Left ventricle myocardium inferior (tissue), 1 donor: ENCODE results near the gene WRNIP1. TPM values are rescaled to one million over a fixed set of nuclear protein-coding genes. Genes with fewer than 3 reads are reported as not detected.

Experiments
- DNase-seq: peaks from one replicate; pipeline ENCODE4 v3.0.0-alpha.2; 2020
- H3K27ac ChIP-seq: fragments of 200-600 bp; replicated peaks from 2 replicates; pipeline ENCODE4 v1.8.0; 2021
- H3K27me3 ChIP-seq: fragments of 200-600 bp; 2 replicates; pipeline ENCODE4 v1.8.0; 2021; ENCODE audit warnings: low read depth
- H3K36me3 ChIP-seq: fragments of 200-600 bp; 2 replicates; pipeline ENCODE4 v1.8.0; 2021
- H3K4me1 ChIP-seq: fragments of 200-600 bp; 2 replicates; pipeline ENCODE4 v1.8.0; 2021
- H3K4me3 ChIP-seq: fragments of 200-600 bp; 2 replicates; pipeline ENCODE4 v1.8.0; 2021; ENCODE audit warnings: mild to moderate bottlenecking, moderate library complexity
- H3K9me3 ChIP-seq: fragments of 200-600 bp; replicated peaks from 2 replicates; pipeline ENCODE4 v1.8.0; 2021
- CTCF ChIP-seq: fragments of 200-600 bp; IDR thresholded peaks from 2 replicates; pipeline ENCODE4 v1.8.0; 2021; ENCODE audit warnings: antibody characterized with exemption, mild to moderate bottlenecking, borderline replicate concordance
- intact Hi-C: fragments of 100-400 bp; cut with micrococcal nuclease; formaldehyde crosslinking; loops from one replicate; pipeline ENCODE4 v1.11.0; 2022
- total RNA-seq: library from RNA; stranded (reverse); fragmentation: NEBNext Ultra II Directional; extraction: Animal tissue kit (Norgen Biotek cat#: 25700); gene quantifications from one replicate; pipeline ENCODE4 v1.2.1, GENCODE V29; 2021
- donor health status: DM: no; HTN: yes; CAD: no; lungs with severe emphysema.

The WRNIP1 gene
- total RNA-seq, 1 donor from 2014 or later, result 39.4 TPM

- H3K27me3 ChIP-seq, result no peaks in the 10 kb centered on the region
- DNase-seq, result no peak
- peaks cover 6% of the 10 kb centered on the region for H3K9me3 ChIP-seq
- intact Hi-C loops, result no loop called here
- H3K4me1 ChIP-seq, result peaks cover 7% of the 10 kb centered on the region
- H3K4me3 ChIP-seq, result no peak overlapping the region
- H3K36me3 ChIP-seq, result peaks cover 11% of the 10 kb centered on the region
- no peak overlapping the region for H3K27ac ChIP-seq
- TF ChIP-seq CTCF, result no peak
These were observed 44.0 kb upstream of the WRNIP1 start for GRCh38 chr6:2721219-2721618.

DNA sequence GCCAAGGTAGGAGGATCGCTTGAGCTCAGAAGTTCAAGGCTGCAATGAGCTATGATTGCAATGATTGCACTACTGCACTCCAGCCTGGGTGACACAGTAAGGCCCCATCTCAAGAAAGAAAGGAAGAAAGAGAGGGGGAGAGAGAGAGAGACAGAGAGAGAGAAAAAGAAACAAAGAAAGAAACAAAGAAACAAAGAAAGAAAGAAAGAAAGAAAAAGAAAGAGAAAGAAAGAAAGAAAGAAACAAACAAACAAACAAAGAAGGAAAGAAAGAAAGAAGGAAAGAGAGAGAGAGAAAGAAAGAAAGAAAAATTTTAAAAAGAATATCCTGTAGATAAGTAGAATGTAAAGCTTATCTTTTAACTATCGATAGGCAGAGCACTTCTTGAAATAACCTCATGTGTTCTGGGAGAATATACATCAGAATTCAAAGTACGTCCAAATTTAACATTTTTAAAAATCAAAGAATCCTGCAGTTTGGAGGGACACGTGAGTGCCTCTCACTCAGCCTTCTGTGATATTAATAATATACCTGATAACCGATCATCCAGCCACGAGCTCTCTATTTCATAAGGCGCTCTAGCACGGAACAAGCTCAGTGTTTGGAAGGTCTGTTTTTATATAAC is 39.7 kb upstream of the WRNIP1 start:
- Histone ChIP-seq H3K4me1 (peaks cover 41% of the 10 kb centered on the region), H3K4me3 (no peak overlapping the region), H3K36me3 (peaks cover 3% of the 10 kb centered on the region), H3K9me3 (no peaks in the 10 kb centered on the region), H3K27ac (no peak overlapping the region), H3K27me3 (no peaks in the 10 kb centered on the region)
- intact Hi-C loops, result no loop called here
- DNase-seq, result no peak
- no peak for TF ChIP-seq CTCF

DNA sequence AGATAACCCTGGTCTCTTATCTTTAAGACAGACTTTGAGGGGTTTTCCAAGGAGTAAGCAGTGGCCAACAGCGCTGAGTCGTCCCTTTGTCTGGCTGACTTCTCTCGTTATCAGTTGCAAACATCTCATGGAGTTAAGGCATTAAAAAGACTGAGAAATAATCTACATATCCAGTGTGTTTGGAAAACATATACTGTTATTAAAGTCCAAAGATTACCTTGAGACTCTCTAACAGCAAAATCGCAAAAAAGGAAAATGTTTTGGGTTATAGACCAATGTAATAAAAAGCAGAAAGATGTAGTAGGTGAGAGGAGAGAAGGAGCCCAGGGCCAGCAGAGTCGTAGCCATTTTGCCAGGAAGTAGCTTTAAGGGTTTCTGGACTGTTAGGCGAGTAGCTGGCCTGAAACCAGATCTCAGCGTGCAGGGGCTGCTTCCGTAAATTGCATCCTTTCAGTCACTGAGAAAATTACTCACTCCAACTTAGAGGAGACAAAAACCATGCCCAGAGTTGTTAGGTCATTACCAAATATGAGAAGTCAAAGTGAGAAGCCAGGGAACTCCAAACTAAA is 39.1 kb upstream of the WRNIP1 start:
- intact Hi-C loops, result no loop called here
- H3K36me3 ChIP-seq, result peaks cover 3% of the 10 kb centered on the region
- no peak overlapping the region for H3K27ac ChIP-seq
- TF ChIP-seq CTCF, result no peak
- peaks cover 47% of the 10 kb centered on the region for H3K4me1 ChIP-seq
- no peak for DNase-seq
- H3K9me3 ChIP-seq, result no peaks in the 10 kb centered on the region
- H3K4me3 ChIP-seq, result no peak overlapping the region
- H3K27me3 ChIP-seq, result no peaks in the 10 kb centered on the region

- no peak for DNase-seq
- Histone ChIP-seq H3K4me1 (peaks cover 82% of the 10 kb centered on the region), H3K4me3 (no peak overlapping the region), H3K27ac (peak overlapping the region; percentile 89), H3K36me3 (no peaks in the 10 kb centered on the region), H3K9me3 (no peaks in the 10 kb centered on the region), H3K27me3 (no peaks in the 10 kb centered on the region)
- intact Hi-C loops, result no loop called here
- no peak for TF ChIP-seq CTCF
These were observed 35.3 kb upstream of the WRNIP1 start for GRCh38 chr6:2729921-2730320.

DNA sequence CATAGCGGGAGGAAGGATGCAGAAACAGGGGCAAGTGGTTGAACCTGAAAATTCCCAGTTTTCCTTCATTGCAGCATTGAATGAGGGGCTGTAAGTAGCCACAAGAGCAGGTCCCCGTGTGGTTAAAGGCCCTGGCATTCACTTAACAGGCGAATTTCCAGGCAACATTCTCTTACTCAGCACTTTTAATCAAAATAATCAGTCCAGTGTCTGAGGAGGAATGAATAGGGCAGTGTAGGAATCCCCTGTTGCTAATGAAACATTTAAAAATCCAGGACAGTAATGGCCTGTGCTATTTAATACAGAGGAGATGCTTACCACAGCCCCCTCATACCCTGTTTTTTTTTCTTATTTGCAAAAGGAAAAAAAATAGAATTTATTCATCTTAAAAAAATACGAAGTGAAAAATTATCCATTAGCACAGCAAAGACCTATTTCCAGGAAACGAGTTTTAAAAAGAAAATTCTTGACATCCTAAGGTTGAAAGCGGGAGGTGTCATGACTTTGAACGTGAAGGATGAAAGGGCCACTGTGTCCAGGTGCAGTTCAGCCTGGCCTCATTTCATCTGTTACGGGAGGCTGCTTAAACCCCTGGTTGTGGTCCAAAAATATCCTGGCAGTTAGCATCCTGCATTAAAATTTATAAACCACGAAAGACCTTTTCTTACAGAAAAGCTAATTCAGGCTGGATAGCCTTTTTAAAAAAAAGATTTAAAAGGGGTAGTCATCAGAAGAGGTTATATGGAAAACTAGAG is 34.7 kb upstream of the WRNIP1 start:
- Histone ChIP-seq H3K27ac (peak overlapping the region; percentile 89), H3K9me3 (no peaks in the 10 kb centered on the region), H3K27me3 (no peaks in the 10 kb centered on the region), H3K4me3 (no peak overlapping the region), H3K36me3 (no peaks in the 10 kb centered on the region), H3K4me1 (peaks cover 86% of the 10 kb centered on the region)
- no peak for DNase-seq
- TF ChIP-seq CTCF, result no peak
- intact Hi-C loops, result no loop called here
